Activated CD4-positive, alpha-beta T cell treated with anti-CD3 and anti-CD28 coated beads, Interleukin-2, Interleukin-4, amounts not matched to agents 100 ng/mL and 50 ng/mL, durations not matched to agents 16 hours and 8 hours (primary cell): ENCODE measurements around the gene CISD2.
A peak's percentile ranks its signal among the peaks of the same experiment; 100 is the strongest.
"Not testable (repeated sequence)": the region's sequence is repeated elsewhere in the genome, so short reads cannot be mapped to it uniquely, and the experiment has no call there.

Experiments used
- DNase-seq: peaks from one replicate; pipeline ENCODE4 v3.0.0-alpha.2; 2020; ENCODE audit warnings: low spot score

Gene CISD2

DNA sequence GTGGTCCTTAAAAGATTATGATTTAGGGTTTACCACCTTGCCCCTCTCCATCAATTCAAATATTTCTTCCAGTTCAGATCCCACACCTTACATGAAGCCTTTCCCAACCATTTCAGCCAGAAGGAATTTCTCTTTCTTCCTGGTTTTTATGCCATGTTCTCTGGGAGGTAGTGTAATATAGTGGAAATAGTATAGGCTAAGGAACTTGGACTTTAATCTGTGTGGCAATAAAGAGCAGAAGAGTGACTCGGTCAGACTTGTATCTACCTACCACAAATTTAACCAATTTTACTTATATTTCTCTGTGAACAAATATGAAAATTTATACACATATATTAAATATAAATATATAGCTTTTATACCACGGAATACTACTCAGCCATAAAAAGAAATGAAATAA is 18.4 kb upstream of the CISD2 start:
- no peak for DNase-seq

GRCh38 chr4:102858828-102859464 is 9.8 kb upstream of the CISD2 start:
- no peak for DNase-seq

- DNase-seq: no peak
Observed at GRCh38 chr4:102860611-102861324, 8.0 kb upstream of the CISD2 start.

DNA sequence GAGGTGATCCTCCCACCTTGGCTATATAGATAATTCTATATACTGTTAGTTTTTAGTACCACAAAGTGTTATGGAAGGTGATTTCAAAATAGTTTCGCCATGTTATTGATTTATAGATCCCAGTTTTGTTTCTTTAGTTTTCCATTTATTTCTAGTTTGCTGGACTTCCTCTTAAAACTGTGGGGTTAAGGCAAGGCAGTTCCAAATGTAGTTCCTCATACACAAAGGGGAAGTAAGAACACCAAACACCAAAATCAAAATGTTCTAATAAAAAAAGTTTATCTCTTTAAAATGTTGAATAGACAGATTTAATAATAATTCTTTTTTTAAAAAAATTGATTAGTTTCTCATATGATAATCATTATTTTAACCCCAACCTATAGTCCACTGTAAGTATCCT is 6.8 kb upstream of the CISD2 start:
- DNase-seq: no peak

- DNase-seq: no peak
Observed at GRCh38 chr4:102862747-102863146, 6.0 kb upstream of the CISD2 start.

GRCh38 chr4:102865327-102865726 is 3.5 kb upstream of the CISD2 start:
- DNase-seq: not testable (repeated sequence)

DNA sequence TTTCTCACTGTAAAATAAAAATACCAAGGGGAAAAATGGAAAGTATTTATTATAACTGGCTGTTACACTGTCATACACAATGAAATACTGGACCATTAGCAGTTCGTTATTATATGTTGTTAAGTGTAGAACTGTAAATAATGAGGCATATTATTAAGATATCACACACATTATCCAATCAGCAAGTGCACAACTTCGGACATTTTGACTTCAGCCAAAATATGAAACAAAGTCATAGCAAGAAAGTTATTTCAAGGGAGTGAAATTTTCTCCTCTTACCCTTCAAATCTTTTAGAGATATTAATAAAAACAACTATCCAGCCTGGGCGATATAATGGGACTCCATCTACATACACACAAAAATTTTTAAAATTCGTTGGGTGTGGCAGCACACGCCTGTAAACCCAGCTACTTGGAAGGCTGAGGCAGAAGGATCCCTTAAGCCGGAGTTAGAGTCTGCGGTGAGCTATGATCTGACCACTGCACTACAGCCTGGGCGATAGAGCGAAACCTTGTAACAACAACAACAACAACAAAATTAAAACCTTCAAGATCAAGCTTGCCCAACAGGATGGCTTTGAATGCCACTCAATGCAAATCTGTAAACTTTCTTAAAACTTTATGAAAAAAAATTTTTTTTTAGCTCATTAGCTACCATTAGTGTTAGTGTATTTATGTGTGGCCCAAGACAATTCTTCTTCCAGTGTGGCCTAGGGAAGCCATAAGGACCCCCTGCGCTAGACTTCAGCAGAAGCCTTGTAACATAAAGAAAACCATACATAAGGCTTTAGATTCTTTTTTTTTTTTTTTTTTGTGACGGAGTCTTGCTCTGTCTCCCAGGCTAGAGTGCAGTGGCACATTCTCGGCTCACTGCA is 1.3 kb upstream of the CISD2 start:
- DNase-seq: no peak

DNA sequence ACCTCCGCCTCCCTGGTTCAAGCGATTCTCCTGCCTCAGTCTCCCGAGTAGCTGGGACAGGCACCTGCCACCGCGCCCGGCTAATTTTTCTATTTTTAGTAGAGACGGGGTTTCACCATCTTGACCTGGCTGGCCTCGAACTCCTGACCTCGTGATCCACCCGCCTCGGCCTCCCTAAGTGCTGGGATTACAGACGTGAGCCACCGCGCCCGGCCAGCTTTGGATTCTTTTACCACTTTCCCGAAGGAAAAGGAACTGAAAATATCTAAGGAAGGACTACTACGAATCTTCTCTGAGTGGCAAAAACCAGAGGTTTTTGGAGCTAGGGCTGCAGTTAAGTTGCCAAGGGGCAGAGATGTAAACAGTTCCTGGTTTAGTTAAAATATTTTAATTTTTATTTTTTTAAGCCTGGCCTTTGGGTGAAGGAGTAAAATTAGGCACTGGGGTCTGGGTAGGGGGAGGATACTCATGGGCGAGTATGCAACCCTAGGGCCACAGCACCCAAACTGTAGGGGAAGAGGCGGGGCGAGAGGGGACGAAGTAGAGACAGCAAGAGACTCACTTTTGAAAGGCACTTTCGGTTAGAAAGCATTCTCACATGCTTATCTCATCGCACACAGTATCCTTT is 525 bp upstream of the CISD2 start:
- peak; percentile 12 for DNase-seq

- peak; percentile 41 for DNase-seq
Observed at GRCh38 chr4:102869569-102870197, 891 bp downstream of the CISD2 start.

GRCh38 chr4:102871772-102872171 is 3.0 kb downstream of the CISD2 start:
- DNase-seq: no peak

GRCh38 chr4:102877477-102878106 is 8.8 kb downstream of the CISD2 start:
- DNase-seq: not testable (repeated sequence)

DNA sequence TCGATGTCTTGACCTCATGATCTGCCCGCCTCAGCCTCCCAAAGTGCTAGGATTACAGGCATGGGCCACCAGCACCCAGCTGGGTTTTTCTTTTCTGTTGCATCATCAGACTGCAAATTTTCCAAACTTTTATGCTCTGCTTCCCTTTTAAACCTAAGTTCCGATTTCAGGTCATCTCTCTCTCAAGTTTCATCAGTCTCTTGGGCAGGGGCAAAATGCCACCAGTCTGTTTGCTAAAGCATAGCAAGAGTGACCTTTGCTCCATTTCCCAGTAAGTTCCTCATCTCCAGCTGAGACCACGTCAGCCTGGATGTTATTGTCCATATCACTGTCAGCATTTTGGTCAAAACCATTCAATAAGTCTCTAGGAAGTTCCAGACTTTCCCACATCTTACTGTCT is 9.6 kb downstream of the CISD2 start:
- DNase-seq: not testable (repeated sequence)

- DNase-seq: no peak
Observed at GRCh38 chr4:102878901-102879300, 10.1 kb downstream of the CISD2 start.

GRCh38 chr4:102881343-102881742 is 12.6 kb downstream of the CISD2 start:
- DNase-seq: no peak

DNA sequence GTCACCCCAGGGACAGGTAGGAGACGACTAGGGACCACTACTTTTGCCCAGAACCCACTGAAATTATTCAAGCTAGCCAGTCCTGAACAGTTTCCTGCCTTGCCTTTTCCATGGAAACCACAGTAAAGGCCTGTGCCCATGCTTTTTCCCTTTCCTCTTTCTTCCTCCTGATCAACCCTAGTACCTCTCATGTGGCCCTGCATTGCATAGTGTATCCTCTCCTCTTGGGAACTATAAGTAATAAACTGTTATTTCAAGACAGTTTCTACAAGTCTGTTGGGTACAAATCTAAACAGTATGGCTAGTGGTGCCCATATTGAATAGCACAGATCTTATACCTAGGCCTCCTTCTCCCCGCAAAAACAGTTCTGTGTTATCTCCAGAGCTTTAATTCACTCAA is 14.5 kb downstream of the CISD2 start:
- no peak for DNase-seq

DNA sequence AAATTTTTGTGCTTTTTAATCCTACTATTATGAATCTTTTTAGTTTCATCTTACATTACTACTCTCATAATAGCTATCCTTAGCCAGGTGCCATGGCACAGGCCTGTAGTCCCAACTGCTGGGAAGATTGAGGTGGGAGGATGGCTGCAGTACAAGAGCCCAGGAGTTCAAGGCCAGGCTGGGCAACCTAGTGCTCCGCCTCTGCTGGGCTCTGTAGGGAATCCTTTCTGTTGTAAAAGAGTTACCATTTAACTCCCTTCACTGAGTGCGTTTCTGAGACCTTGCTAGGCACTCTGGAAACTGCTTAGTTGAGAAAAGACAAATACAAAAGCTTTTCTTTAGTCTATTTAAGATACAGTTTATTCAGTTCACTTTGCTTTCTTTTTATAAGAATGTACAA is 19.8 kb downstream of the CISD2 start:
- not testable (repeated sequence) for DNase-seq

DNA sequence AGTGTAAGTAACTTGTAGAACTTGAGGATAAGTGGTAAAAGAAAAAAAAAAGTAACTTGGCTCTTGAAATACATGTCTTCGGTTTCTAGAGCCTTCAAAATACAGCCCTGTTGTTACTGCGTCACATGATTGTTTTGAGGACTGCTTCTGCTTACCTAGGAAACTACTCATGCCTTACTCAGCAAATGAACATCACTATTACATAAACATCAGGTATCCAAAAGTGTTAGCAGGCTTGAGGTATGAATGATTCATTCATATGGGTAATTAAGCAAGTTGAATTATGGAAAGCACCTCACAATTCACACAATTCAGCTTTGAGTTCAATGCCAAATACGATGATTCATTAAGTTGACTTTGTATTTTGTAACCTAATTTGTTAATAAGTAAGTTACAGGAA is 21.1 kb downstream of the CISD2 start:
- DNase-seq: not testable (repeated sequence)

GRCh38 chr4:102896547-102896946 is 27.8 kb downstream of the CISD2 start:
- DNase-seq: not testable (repeated sequence)

DNA sequence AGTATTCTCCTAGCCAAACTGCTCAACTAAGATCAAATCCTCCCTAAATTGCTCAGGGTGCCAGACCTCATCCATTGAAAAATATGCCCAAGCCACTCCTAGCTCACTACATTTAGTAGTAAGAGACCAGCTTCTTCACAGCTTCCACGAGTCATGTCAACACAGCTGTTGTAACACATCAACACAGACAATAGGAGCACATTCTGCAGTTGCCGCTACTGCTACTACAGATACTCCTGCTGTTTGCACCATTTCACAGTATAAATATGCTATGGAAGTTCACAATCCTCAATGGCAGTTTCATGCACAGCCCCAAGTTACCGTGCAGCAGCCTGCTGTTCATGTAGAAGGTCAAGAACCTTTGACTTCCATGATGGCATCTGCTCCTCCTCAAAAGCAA is 28.8 kb downstream of the CISD2 start:
- DNase-seq: not testable (repeated sequence)

DNA sequence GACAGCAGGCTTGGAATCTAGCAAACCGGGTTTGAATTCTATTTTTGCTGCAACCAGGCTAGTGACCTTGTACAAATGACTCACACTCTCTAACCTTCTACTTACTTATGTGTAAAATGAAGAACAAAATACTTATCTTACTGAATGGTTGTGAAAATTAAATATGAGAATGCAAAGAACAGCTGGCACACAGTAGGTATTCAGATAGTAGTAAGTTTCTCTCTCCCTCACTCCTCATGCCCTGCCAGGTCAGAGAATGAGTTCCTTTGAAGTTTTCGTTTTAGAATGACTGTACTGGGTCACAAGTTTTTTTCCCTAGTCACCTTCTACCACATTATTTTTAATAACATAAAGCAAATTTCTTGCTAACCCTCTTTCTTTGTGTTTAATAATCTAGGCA is 33.0 kb downstream of the CISD2 start:
- DNase-seq: no peak

- DNase-seq: no peak
Observed at GRCh38 chr4:102918859-102919258, 50.1 kb downstream of the CISD2 start.
